MM.1S (cell line): Measurements from ENCODE around the gene SH3BP2.

Source experiments
- CTCF ChIP-seq: fragments of 300-600 bp; sonication (generic); IDR thresholded peaks from 2 replicates; pipeline ENCODE4 v1.5.1; 2016; ENCODE audit warnings: antibody characterized with exemption, low read length, mixed read lengths
- EZH2 ChIP-seq: fragments of 300-600 bp; sonication (generic); optimal IDR thresholded peaks from 2 replicates; pipeline ENCODE3; 2017; ENCODE audit warnings: low read depth, mild to moderate bottlenecking, antibody characterized with exemption, low read length, mixed read lengths
- EZH2phosphoT487 ChIP-seq: fragments of 300-600 bp; sonication (generic); IDR thresholded peaks from 2 replicates; pipeline ENCODE4 v1.6.1; 2018; ENCODE audit warnings: antibody characterized with exemption, low read length

GRCh38 chr4:2808001-2808400 lies 15.1 kb downstream of the SH3BP2 start:
- no peak for TF ChIP-seq CTCF
- no peak for TF ChIP-seq EZH2
- TF ChIP-seq EZH2phosphoT487: no peak
